ENCODE results near the gene KCNH1.

GRCh38 chr1:210951279-210951678 lies 182.7 kb downstream of the KCNH1 start:
- TF ChIP-seq CTCF (IDR thresholded peaks at IDR 0.05) (no peak), EP300 (IDR thresholded peaks at IDR 0.05) (no peak), POLR2A (IDR thresholded peaks at IDR 0.05) (no peak)
